Neural cell (in vitro differentiated cells): ENCODE results near the gene TSSK6. TPM values are rescaled to one million over a fixed set of nuclear protein-coding genes. Genes with fewer than 3 reads are reported as not detected.

Source experiments
- H2AFZ ChIP-seq: fragments of 200-600, 300-800 bp; sonication (generic), shearing (Covaris generic); 2 replicates; pipeline ENCODE4 v1.6.0; 2014; ENCODE audit warnings: low read depth, mild to moderate bottlenecking, antibody characterized with exemption, low read length, moderate library complexity
- H3F3A ChIP-seq: fragments of 200-600 bp; shearing (Covaris generic); 2 replicates; pipeline ENCODE4 v1.6.1; 2016; ENCODE audit warnings: mild to moderate bottlenecking, moderate library complexity, mixed read lengths, antibody characterized with exemption, low read length; ENCODE audit not compliant: insufficient read depth, poor library complexity, severe bottlenecking
- H3K27ac ChIP-seq: fragments of 200-600, 300-800 bp; sonication (generic), shearing (Covaris generic); 2 replicates; pipeline ENCODE4 v1.5.1; 2014; ENCODE audit warnings: mild to moderate bottlenecking, low read length, moderate library complexity
- H3K27me3 ChIP-seq: fragments of 300-800, 200-600 bp; sonication (generic), shearing (Covaris generic); 2 replicates; pipeline ENCODE4 v1.6.0; 2014; ENCODE audit warnings: mild to moderate bottlenecking, low read depth, low read length, moderate library complexity; ENCODE audit not compliant: insufficient read depth
- H3K36me3 ChIP-seq: fragments of 300-800, 200-600 bp; sonication (generic), shearing (Covaris generic); 2 replicates; pipeline ENCODE4 v1.5.1; 2014; ENCODE audit warnings: mild to moderate bottlenecking, antibody characterized with exemption, low read length, moderate library complexity; ENCODE audit not compliant: insufficient read depth
- H3K4me2 ChIP-seq: fragments of 300-800, 200-600 bp; sonication (generic), shearing (Covaris generic); 2 replicates; pipeline ENCODE4 v1.6.0; 2014; ENCODE audit warnings: mild to moderate bottlenecking, low read length
- H3K4me3 ChIP-seq: fragments of 300-800, 200-600 bp; sonication (generic), shearing (Covaris generic); 2 replicates; pipeline ENCODE4 v1.5.1; 2014; ENCODE audit warnings: mild to moderate bottlenecking, low read length, moderate library complexity
- H3K79me2 ChIP-seq: fragments of 200-600 bp; shearing (Covaris generic); replicated peaks from 2 replicates; pipeline ENCODE4 v1.6.0; 2014; ENCODE audit warnings: mild to moderate bottlenecking, low read length, moderate library complexity; ENCODE audit not compliant: insufficient read depth
- H3K9ac ChIP-seq: fragments of 300-800, 200-600 bp; sonication (generic), shearing (Covaris generic); 2 replicates; pipeline ENCODE4 v1.6.1; 2016; ENCODE audit warnings: mild to moderate bottlenecking, low read length, mixed read lengths
- H3K9me2 ChIP-seq: fragments of 200-600 bp; shearing (Covaris generic); 2 replicates; pipeline ENCODE4 v1.6.1; 2016; ENCODE audit warnings: mild to moderate bottlenecking, low read length, mixed read lengths; ENCODE audit not compliant: insufficient read depth
- H3K9me3 ChIP-seq: fragments of 200-600, 300-800 bp; sonication (generic), shearing (Covaris generic); 2 replicates; pipeline ENCODE4 v1.6.1; 2016; ENCODE audit warnings: mild to moderate bottlenecking, mixed run types, low read length, moderate library complexity, mixed read lengths
- H4K20me1 ChIP-seq: fragments of 200-600 bp; shearing (Covaris generic); 2 replicates; pipeline ENCODE4 v1.6.1; 2016; ENCODE audit warnings: mild to moderate bottlenecking, mixed run types; ENCODE audit not compliant: insufficient read depth
- CTCF ChIP-seq: fragments of 450-650 bp; IDR thresholded peaks from 2 replicates; pipeline ENCODE4 v1.5.1; 2014; ENCODE audit warnings: antibody characterized with exemption, mild to moderate bottlenecking, moderate library complexity; ENCODE audit not compliant: poor library complexity, severe bottlenecking
- EP300 ChIP-seq: fragments of 450-650 bp; conservative IDR thresholded peaks from 2 replicates; pipeline ENCODE4 v1.6.1; 2014; ENCODE audit warnings: antibody characterized with exemption, mild to moderate bottlenecking, moderate library complexity; ENCODE audit not compliant: poor library complexity, severe bottlenecking
- EZH2 ChIP-seq: fragments of 200-600, 300-800 bp; shearing (Covaris generic), sonication (generic); IDR thresholded peaks from 2 replicates; pipeline ENCODE4 v1.6.1; 2014; ENCODE audit warnings: antibody characterized with exemption, low read length, borderline replicate concordance, mild to moderate bottlenecking; ENCODE audit not compliant: insufficient read depth, poor library complexity, severe bottlenecking
- MXI1 ChIP-seq: fragments of 450-650 bp; conservative IDR thresholded peaks from 2 replicates; pipeline ENCODE4 v1.6.1; 2014; ENCODE audit warnings: antibody characterized with exemption, mild to moderate bottlenecking; ENCODE audit not compliant: poor library complexity, severe bottlenecking
- POLR2AphosphoS5 ChIP-seq: IDR thresholded peaks from 2 replicates; pipeline ENCODE4 v1.6.1; 2012
- RAD21 ChIP-seq: fragments of 450-650 bp; conservative IDR thresholded peaks from 2 replicates; pipeline ENCODE4 v1.6.1; 2014; ENCODE audit warnings: antibody characterized with exemption, mild to moderate bottlenecking, moderate library complexity
- SMC3 ChIP-seq: fragments of 450-650 bp; conservative IDR thresholded peaks from 2 replicates; pipeline ENCODE4 v1.6.1; 2014; ENCODE audit warnings: antibody characterized with exemption, mild to moderate bottlenecking, moderate library complexity; ENCODE audit not compliant: poor library complexity
- TAF1 ChIP-seq: IDR thresholded peaks from 2 replicates; pipeline ENCODE4 v1.6.1; 2012; ENCODE audit warnings: low read depth
- polyA plus RNA-seq: library from polyadenylated mRNA; depleted of rRNA; stranded (reverse); fragments of >200 nt; gene quantifications from 2 replicates; pipeline ENCODE4 v1.2.3, GENCODE V29; 2014
- TF ChIP-seq, protein P1 (sequence below): IDR thresholded peaks from 2 replicates; pipeline ENCODE4 v1.6.1; 2012; ENCODE audit warnings: borderline replicate concordance

Gene TSSK6
- polyA plus RNA-seq, 1 donor from 2014 or later = 5.3 TPM

GRCh38 chr19:19562665-19563347 lies 47.5 kb upstream of the TSSK6 start:
- H4K20me1 ChIP-seq = no peaks in the 10 kb centered on the region
- H2AFZ ChIP-seq = no peak overlapping the region
- no peaks in the 10 kb centered on the region for H3K27me3 ChIP-seq
- no peak overlapping the region for H3K9ac ChIP-seq
- H3K9me2 ChIP-seq = no peaks in the 10 kb centered on the region
- TF ChIP-seq CTCF = no peak
- no peak for TF ChIP-seq EZH2
- no peak for TF ChIP-seq RAD21
- no peak for TF ChIP-seq SMC3
- no peak for TF ChIP-seq TAF1
- no peak for TF ChIP-seq POLR2AphosphoS5
- no peak for TF ChIP-seq MXI1
- no peak for TF ChIP-seq EP300
- TF ChIP-seq, protein P1, sequence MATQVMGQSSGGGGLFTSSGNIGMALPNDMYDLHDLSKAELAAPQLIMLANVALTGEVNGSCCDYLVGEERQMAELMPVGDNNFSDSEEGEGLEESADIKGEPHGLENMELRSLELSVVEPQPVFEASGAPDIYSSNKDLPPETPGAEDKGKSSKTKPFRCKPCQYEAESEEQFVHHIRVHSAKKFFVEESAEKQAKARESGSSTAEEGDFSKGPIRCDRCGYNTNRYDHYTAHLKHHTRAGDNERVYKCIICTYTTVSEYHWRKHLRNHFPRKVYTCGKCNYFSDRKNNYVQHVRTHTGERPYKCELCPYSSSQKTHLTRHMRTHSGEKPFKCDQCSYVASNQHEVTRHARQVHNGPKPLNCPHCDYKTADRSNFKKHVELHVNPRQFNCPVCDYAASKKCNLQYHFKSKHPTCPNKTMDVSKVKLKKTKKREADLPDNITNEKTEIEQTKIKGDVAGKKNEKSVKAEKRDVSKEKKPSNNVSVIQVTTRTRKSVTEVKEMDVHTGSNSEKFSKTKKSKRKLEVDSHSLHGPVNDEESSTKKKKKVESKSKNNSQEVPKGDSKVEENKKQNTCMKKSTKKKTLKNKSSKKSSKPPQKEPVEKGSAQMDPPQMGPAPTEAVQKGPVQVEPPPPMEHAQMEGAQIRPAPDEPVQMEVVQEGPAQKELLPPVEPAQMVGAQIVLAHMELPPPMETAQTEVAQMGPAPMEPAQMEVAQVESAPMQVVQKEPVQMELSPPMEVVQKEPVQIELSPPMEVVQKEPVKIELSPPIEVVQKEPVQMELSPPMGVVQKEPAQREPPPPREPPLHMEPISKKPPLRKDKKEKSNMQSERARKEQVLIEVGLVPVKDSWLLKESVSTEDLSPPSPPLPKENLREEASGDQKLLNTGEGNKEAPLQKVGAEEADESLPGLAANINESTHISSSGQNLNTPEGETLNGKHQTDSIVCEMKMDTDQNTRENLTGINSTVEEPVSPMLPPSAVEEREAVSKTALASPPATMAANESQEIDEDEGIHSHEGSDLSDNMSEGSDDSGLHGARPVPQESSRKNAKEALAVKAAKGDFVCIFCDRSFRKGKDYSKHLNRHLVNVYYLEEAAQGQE = no peak
- no peak overlapping the region for H3K4me3 ChIP-seq
- H3K79me2 ChIP-seq = no peaks in the 10 kb centered on the region
- H3K27ac ChIP-seq = no peak overlapping the region
- no peaks in the 10 kb centered on the region for H3K36me3 ChIP-seq
- no peaks in the 10 kb centered on the region for H3F3A ChIP-seq
- H3K4me2 ChIP-seq = no peak overlapping the region
- H3K9me3 ChIP-seq = no peaks in the 10 kb centered on the region

GRCh38 chr19:19561946-19562664 lies 46.8 kb upstream of the TSSK6 start:
- Histone ChIP-seq H3K79me2 (no peaks in the 10 kb centered on the region), H3K4me3 (no peak overlapping the region), H4K20me1 (no peaks in the 10 kb centered on the region), H3K36me3 (no peaks in the 10 kb centered on the region), H3K4me2 (no peak overlapping the region), H3K9me3 (no peaks in the 10 kb centered on the region), H2AFZ (no peak overlapping the region), H3K9me2 (no peaks in the 10 kb centered on the region), H3K9ac (no peak overlapping the region), H3K27me3 (no peaks in the 10 kb centered on the region), H3K27ac (no peak overlapping the region), H3F3A (no peaks in the 10 kb centered on the region)
- no peak for TF ChIP-seq CTCF
- no peak for TF ChIP-seq MXI1
- no peak for TF ChIP-seq EZH2
- TF ChIP-seq EP300 = no peak
